Posterior cingulate gyrus (tissue), 11 donors: ENCODE data around the gene PCNP.
A peak's percentile ranks its signal among the peaks of the same experiment; 100 is the strongest.
"Not testable (repeated sequence)": the region's sequence is repeated elsewhere in the genome, so short reads cannot be mapped to it uniquely, and the experiment has no call there.

ENCODE experiments used
- DNase-seq, 10 donors: peaks; one replicate each; pipeline versions ENCODE4 v3.0.0 to v3.0.0-alpha.2; 2020 to 2021; ENCODE audit warnings: mixed read lengths in 3 of 10
- intact Hi-C: fragments of 100-400 bp; cut with DNase I; formaldehyde crosslinking; loops from one replicate; pipeline ENCODE4 v1.15.1; 2023

Gene PCNP

DNA sequence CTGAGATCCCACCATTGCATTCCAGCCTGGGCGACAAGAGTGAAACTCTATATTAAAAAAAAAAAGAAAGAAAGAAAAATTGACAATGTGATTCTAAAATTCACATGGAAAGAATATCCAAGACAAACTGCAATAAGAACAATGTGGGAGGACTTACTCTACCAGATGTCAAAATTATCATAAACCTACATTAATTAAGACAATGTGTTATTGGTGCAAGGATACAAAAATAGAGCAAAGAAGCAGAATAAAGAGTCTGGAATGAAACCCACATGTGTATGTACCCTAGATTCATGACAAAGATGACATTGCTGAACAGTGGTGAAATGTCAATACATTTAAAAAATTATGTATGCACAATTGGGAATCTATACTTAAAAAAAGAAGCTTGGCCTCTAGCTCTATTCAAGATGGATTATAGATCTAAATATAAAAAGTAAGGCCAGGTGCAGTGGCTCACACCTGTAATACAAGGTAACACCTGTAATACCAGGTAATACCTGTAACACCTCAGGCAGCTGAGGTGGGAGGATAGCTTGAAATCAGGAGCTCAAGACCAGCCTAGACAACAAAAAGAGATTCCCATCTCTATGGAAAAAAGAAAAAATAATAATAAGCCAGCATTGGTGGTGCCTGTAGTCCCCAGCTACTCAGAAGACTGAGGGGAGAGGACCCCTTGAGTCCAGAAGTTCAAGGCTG lies 57.3 kb downstream of the PCNP start:
- no peak for DNase-seq
- intact Hi-C loops, result no loop called here

- DNase-seq, intact Hi-C loops: not testable (repeated sequence)
These were observed 58.0 kb downstream of the PCNP start for GRCh38 chr3:101631959-101632358.

DNA sequence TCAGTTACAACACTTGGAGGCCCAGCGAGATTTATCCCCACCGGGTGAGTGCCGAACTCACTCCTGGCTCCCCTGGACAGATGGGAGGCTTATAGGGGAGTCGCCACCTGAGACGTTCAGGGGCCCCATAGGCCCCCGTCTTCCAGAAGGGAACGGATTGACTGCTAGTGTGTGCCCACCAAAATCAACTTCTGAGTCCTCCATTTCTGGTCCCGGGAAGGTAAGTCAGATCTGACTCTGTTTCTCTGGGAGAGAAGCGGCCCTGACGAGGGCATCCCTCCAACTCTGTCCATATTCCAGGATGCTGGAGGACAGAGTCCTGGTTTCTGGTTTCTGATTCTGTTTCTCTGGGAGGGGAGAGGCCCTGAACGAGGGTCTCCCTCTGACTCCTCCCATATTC lies 58.6 kb downstream of the PCNP start:
- intact Hi-C loops, result no loop called here
- peak in 1 of 10 donors; percentile 19 for DNase-seq

DNA sequence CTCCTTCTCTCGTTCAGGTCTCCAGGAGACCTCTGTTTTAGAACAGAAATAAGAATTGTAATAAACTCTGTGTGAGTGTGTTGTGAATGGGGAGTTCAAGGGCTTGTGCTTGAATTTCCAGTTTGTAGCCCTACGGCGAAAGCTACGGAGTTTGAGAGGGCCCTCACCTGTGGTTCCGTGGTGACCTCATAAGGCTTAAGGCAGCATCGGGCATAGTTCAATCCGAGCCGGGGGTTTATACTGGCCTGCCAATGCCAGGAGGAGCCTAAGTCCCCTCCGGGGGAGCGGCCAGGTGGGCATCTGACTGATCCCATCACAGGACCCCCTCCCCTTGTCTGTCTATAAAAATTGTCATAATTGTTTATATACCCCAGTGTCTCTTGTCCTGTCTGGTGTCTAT lies 59.2 kb downstream of the PCNP start:
- peak in 1 of 10 donors; percentile 41 for DNase-seq
- intact Hi-C loops, result no loop called here

DNA sequence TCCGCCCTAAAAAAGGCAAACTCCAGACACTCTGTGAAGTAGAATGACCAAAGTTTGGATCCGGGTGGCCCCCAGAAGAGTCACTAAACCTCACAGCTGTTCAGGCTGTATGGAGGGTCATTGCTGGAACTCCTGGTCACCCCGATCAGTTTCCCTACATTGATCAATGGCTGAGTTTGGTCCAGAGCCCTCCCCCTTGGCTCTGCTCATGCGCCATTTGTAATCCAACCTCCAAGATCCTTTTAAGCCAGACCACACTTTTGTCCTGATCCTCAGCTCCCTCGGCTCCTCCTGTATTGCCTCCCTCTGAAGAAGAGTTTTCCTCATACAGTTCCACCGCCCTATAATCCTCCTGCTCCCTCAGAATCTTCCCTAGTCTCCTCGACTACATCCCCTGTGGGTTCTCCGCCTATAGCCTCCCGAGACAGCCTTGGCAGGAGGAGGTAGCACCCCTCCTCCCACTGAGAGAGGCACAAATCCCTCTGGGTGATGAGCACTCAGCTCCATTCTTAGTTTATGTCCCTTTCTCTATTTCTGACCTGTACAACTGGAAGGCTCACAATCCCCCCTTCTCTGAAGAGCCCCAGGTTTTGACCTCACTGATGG lies 60.7 kb downstream of the PCNP start:
- intact Hi-C loops, result no loop called here
- no peak for DNase-seq

- intact Hi-C loops, result no loop called here
These were observed 61.4 kb downstream of the PCNP start for GRCh38 chr3:101635345-101635744.

DNA sequence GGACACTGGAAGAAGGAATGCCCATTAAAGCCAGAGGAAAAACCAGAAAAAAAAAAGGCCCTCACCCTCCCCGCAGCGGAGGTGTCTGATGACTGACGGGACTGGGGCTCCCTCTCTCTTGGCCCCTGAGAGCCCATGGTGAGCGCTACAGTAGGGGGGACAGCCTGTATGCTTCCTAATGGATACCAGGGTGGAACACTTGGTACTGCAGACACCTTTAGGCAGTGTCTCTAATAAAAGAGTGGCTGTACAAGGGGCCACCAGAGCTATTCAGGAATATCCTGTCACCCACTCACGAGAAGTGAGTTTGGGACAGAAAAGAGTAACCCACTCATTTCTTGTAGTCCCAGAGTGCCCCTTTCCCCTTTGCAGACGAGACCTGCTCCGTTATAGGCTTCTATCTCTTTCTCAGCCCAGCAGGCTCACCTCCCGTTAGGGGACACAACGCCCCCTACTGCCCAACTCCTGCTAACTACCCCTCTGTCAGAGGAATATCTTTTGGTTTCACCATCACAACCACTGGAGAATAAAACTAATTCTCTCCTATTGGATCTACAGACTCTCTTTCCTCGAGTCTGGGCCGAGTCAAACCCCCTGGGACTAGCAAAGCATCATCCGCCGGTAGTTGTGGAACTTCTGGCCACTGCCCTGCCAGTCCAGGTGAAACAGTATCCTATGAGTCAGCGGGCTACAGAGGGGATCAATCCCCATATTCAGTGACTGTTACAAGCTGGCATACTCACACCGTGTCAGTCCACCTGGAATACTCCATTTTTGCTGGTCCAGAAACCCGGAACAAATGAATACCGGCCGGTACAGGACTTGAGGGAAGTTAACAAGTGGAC lies 62.2 kb downstream of the PCNP start:
- intact Hi-C loops, result no loop called here
- DNase-seq, result peak in 6 of 10 donors; percentile 34 to 90 (median 49)

More at GRCh38 chr3:101635345-101635744, 61.4 kb downstream of the PCNP start:
- DNase-seq, result no peak

GRCh38 chr3:101637451-101637850 lies 63.5 kb downstream of the PCNP start:
- intact Hi-C loops, result no loop called here
- DNase-seq, result no peak

GRCh38 chr3:101638261-101638745 lies 64.3 kb downstream of the PCNP start:
- intact Hi-C loops, result no loop called here
- no peak for DNase-seq

- no peak for DNase-seq
- intact Hi-C loops, result no loop called here
These were observed 65.4 kb downstream of the PCNP start for GRCh38 chr3:101639280-101639963.

DNA sequence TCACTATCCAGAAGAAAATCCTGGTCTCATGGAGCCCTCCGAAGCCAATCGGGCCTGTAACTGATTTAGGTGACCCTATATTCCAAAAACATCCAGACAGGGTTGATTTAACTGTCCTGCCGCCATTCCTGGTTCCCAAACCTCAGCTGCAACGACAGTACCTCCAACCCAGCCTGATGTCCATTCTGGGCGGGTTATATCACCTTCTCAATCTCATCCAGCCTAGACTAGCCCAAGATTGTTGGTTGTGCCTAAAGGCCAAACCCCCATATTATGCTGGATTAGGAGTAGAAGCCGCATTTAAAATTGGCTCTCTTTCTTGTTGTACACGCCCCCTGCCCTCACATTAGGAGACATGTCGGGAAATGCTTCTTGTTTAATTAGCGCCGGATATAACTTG lies 66.3 kb downstream of the PCNP start:
- intact Hi-C loops, result no loop called here
- DNase-seq, result no peak

GRCh38 chr3:101641397-101642115 lies 67.6 kb downstream of the PCNP start:
- intact Hi-C loops, result not testable (repeated sequence)

DNA sequence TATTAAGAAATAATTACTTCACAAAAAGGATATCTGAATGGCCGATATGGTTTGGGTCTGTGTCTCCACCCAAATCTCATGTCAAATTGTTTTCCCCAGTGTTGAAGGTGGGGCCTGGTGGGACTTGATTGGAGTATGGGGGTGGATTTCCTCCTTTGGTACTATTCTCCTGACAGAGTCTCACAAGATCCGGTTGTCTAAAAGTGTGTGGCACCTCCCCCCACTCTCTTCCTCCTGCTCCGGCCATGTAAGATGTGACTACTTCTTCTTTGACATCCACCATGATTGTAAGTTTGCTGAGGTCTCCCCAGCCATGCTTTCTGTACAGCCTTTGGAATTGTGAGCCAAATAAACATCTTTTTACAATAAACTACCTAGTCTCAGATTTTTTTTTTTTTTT lies 68.5 kb downstream of the PCNP start:
- intact Hi-C loops, result no loop called here
- no peak for DNase-seq

More at GRCh38 chr3:101641397-101642115, 67.6 kb downstream of the PCNP start:
- not testable (repeated sequence) for DNase-seq

DNA sequence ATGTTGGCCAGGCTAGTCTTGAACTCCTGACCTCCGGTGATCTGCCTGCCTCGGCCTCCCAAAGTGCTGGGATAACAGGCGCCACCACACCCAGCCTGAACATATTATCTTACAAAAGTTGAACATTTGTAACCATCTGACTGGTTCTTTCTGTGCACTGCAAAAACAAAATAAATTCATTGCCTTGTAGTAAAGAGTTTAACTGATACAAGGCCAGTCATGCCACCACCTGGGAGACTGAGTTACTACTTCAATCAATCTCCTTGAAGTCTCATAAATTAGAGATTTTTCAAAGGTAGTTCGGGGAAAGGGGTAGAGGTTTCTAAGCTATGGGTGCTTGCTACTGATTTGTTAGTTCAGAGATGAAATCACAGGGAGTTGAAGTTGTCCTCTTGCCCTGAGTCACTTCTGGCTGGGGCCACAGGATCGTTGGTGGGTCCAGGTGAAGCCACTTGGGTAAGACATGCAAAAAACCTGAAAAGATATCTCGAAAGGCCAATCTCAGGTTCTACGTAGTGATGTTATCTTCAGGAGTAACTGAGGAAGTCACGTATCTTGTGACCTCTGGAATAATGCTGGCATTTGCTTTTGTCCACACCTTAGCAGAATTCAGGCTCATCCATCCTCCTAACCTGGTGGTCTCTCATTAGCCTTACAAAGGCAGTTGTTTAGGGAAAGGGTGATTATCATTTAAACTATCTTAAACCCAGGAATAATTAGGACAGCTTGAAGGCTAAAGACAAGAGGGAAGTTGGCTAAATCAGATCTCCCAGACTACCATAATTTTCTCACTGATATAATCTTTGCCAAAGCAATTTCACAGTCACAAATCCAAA lies 69.2 kb downstream of the PCNP start:
- DNase-seq, result no peak
- intact Hi-C loops, result no loop called here
